ENCODE results near the gene SERPINB2.
"Not testable (repeated sequence)": the region's sequence is repeated elsewhere in the genome, so short reads cannot be mapped to it uniquely, and the experiment has no call there.

The SERPINB2 gene

DNA sequence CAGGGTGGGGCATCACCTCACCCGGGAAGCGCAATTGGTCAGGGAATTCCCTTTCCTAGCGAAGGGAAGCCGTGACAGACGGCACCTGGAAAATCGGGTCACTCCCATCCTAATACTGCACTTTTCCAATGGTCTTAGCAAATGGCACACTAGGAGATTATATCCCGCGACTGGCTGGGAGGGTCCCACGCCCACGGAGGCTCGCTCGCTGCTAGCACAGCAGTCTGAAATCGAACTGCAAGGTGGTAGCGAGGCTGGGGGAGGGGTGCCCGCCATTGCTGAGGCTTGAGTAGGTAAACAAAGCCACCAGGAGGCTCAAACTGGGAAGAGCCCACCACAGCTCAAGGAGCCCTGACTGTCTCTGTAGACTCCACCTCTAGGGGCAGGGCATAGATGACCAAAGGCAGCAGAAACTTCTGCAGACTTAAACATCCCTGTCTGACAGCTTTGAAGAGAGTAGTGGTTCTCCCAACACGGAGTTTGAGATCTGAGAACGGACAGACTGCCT lies 53.1 kb downstream of the SERPINB2 start:
- not testable (repeated sequence) for DNase-seq

GRCh38 chr18:63947051-63947790 lies 59.7 kb downstream of the SERPINB2 start:
- no peak for DNase-seq

GRCh38 chr18:63949068-63949737 lies 61.7 kb downstream of the SERPINB2 start, which contains the start of gene HMSD:
Gene HMSD (plus strand): TSS chr18:63949301. CDS start chr18:63953456, 4,155 bp downstream.
- DNase-seq, result peak; percentile 20 to 23

- DNase-seq, result no peak
Observed at GRCh38 chr18:63951302-63951705, 63.8 kb downstream of the SERPINB2 start.

Data from activated CD4-positive, alpha-beta T cell treated with anti-CD3 and anti-CD28 coated beads, Interleukin-2, amount 50 U/mL, for 4 hours (primary cell).